Cardiac muscle cell (in vitro differentiated cells and primary cell): ENCODE measurements around the gene KCTD16. TPM values are rescaled to one million over a fixed set of nuclear protein-coding genes. Genes with fewer than 3 reads are reported as not detected.

ENCODE experiments used
- DNase-seq, 2 donors: peaks; one replicate each; pipeline versions ENCODE4 v3.0.0 to v3.0.0-alpha.2; 2010 to 2017; ENCODE audit warnings: low read depth in 1 of 2, low spot score in 1 of 2
- H3K27ac ChIP-seq: fragments of 200-600 bp; sonication (generic); 2 replicates; pipeline ENCODE4 v1.5.1; 2016
- H3K27me3 ChIP-seq: fragments of 200-600 bp; sonication (generic); 2 replicates; pipeline ENCODE4 v1.6.0; 2016; ENCODE audit warnings: control low read depth
- H3K36me3 ChIP-seq: fragments of 200-600 bp; sonication (generic); 2 replicates; pipeline ENCODE4 v1.5.1; 2016; ENCODE audit warnings: control low read depth
- H3K4me1 ChIP-seq: fragments of 200-600 bp; sonication (generic); 2 replicates; pipeline ENCODE4 v1.8.1; 2017; ENCODE audit warnings: low read depth, mild to moderate bottlenecking, mixed run types
- H3K4me3 ChIP-seq: fragments of 200-600 bp; sonication (generic); 2 replicates; pipeline ENCODE4 v1.5.1; 2016; ENCODE audit warnings: mild to moderate bottlenecking
- H3K9me3 ChIP-seq: fragments of 200-600 bp; sonication (generic); 2 replicates; pipeline ENCODE4 v1.5.1; 2017; ENCODE audit warnings: low read depth, mild to moderate bottlenecking, control low read depth
- polyA plus RNA-seq: library from polyadenylated mRNA; unstranded; fragments of >200 nt; fragmentation: Nextera tagmentation; extraction: Ambion mirVana; gene quantifications from 2 replicates; pipeline ENCODE4 v1.2.1, GENCODE V29; 2016
- total RNA-seq: library from RNA; depleted of rRNA; stranded (reverse); fragments of >200 nt; gene quantifications from 2 replicates; pipeline ENCODE4 v1.2.3, GENCODE V29; 2016
- TF ChIP-seq, protein P1 (sequence below): IDR thresholded peaks from 2 replicates; pipeline ENCODE4 v1.5.1; 2012; ENCODE audit warnings: low read depth, mild to moderate bottlenecking, low read length

Gene KCTD16
- total and polyA plus RNA-seq, 2 experiments from 2014 or later, result 0.13 to 0.66 TPM

GRCh38 chr5:144126707-144127106, 44.0 kb upstream of the KCTD16 start:
- TF ChIP-seq, protein P1, sequence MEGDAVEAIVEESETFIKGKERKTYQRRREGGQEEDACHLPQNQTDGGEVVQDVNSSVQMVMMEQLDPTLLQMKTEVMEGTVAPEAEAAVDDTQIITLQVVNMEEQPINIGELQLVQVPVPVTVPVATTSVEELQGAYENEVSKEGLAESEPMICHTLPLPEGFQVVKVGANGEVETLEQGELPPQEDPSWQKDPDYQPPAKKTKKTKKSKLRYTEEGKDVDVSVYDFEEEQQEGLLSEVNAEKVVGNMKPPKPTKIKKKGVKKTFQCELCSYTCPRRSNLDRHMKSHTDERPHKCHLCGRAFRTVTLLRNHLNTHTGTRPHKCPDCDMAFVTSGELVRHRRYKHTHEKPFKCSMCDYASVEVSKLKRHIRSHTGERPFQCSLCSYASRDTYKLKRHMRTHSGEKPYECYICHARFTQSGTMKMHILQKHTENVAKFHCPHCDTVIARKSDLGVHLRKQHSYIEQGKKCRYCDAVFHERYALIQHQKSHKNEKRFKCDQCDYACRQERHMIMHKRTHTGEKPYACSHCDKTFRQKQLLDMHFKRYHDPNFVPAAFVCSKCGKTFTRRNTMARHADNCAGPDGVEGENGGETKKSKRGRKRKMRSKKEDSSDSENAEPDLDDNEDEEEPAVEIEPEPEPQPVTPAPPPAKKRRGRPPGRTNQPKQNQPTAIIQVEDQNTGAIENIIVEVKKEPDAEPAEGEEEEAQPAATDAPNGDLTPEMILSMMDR, result no peak
- Histone ChIP-seq H3K9me3 (no peaks in the 10 kb centered on the region), H3K36me3 (no peaks in the 10 kb centered on the region), H3K27me3 (no peaks in the 10 kb centered on the region), H3K27ac (no peak overlapping the region), H3K4me3 (no peak overlapping the region), H3K4me1 (no peaks in the 10 kb centered on the region)
- DNase-seq, result no peak

GRCh38 chr5:144128844-144129243, 41.8 kb upstream of the KCTD16 start:
- no peaks in the 10 kb centered on the region for H3K4me1 ChIP-seq
- no peak overlapping the region for H3K4me3 ChIP-seq
- no peaks in the 10 kb centered on the region for H3K36me3 ChIP-seq
- DNase-seq, result no peak
- H3K27ac ChIP-seq, result no peak overlapping the region
- no peaks in the 10 kb centered on the region for H3K27me3 ChIP-seq
- no peaks in the 10 kb centered on the region for H3K9me3 ChIP-seq
- TF ChIP-seq, protein P1, result no peak

- Histone ChIP-seq H3K4me3 (no peak overlapping the region), H3K36me3 (no peaks in the 10 kb centered on the region), H3K27me3 (no peaks in the 10 kb centered on the region), H3K27ac (no peak overlapping the region), H3K9me3 (no peaks in the 10 kb centered on the region), H3K4me1 (no peaks in the 10 kb centered on the region)
- no peak for DNase-seq
- TF ChIP-seq, protein P1, result no peak
These were observed 40.4 kb upstream of the KCTD16 start for GRCh38 chr5:144130306-144130705.

DNA sequence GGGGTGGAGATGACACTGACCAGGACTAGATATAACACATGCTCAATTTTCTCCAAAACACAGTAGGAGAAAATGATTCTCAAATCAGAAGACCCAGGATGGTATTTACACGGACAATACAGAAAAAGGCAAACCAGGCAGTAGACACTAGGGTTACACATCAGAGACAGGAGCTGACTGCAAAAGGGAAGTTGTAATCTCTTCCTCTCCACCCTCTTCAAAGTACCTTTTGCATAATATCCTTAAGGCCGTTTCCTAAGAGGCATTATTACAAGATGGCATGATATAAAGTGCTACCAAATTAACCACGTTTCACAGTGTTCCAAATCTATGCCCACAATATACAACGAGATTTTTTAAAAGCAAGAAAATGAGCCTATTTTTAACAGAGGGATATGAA, 39.4 kb upstream of the KCTD16 start:
- DNase-seq, result no peak
- TF ChIP-seq, protein P1, result no peak
- no peaks in the 10 kb centered on the region for H3K4me1 ChIP-seq

GRCh38 chr5:144133050-144133633, 37.5 kb upstream of the KCTD16 start:
- no peaks in the 10 kb centered on the region for H3K36me3 ChIP-seq
- H3K4me3 ChIP-seq, result no peak overlapping the region
- H3K4me1 ChIP-seq, result no peaks in the 10 kb centered on the region
- no peaks in the 10 kb centered on the region for H3K9me3 ChIP-seq
- TF ChIP-seq, protein P1, result no peak
- DNase-seq, result no peak
- no peak overlapping the region for H3K27ac ChIP-seq
- no peaks in the 10 kb centered on the region for H3K27me3 ChIP-seq

More for the DNA sequence above, 39.4 kb upstream of the KCTD16 start:
- no peak overlapping the region for H3K4me3 ChIP-seq
- H3K36me3 ChIP-seq, result no peaks in the 10 kb centered on the region
- no peak overlapping the region for H3K27ac ChIP-seq
- no peaks in the 10 kb centered on the region for H3K9me3 ChIP-seq
- no peaks in the 10 kb centered on the region for H3K27me3 ChIP-seq
